NCI-H748 (cell line): ENCODE data around the gene MMP14.

Experiments
- DNase-seq: peaks from one replicate; lab custom pipeline; 2025; ENCODE audit not compliant: unreplicated experiment; lab: John Stamatoyannopoulos, UW

The MMP14 gene

GRCh38 chr14:22883173-22883976, 47.0 kb downstream of the MMP14 start, which contains the start of gene REM2:
REM2 (plus strand) TSS chr14:22883222; CDS start chr14:22883288, 66 bp downstream.
- peak; percentile 79 for DNase-seq

- no peak for DNase-seq
These were observed 47.8 kb downstream of the MMP14 start for GRCh38 chr14:22884076-22884737.

GRCh38 chr14:22884738-22885523, 48.5 kb downstream of the MMP14 start:
- no peak for DNase-seq

- no peak for DNase-seq
These were observed 49.6 kb downstream of the MMP14 start for GRCh38 chr14:22885975-22886374.

- peak; percentile 88 for DNase-seq
These were observed 50.3 kb downstream of the MMP14 start for GRCh38 chr14:22886500-22887259.

GRCh38 chr14:22887260-22887989, 51.0 kb downstream of the MMP14 start:
- peak; percentile 97 for DNase-seq

GRCh38 chr14:22887990-22888378, 51.6 kb downstream of the MMP14 start:
- no peak for DNase-seq

- DNase-seq, result no peak
These were observed 52.3 kb downstream of the MMP14 start for GRCh38 chr14:22888662-22889061.

- DNase-seq, result no peak
These were observed 54.0 kb downstream of the MMP14 start for GRCh38 chr14:22890416-22890815.

- no peak for DNase-seq
These were observed 56.1 kb downstream of the MMP14 start for GRCh38 chr14:22892488-22892887.

- DNase-seq, result no peak
These were observed 57.3 kb downstream of the MMP14 start for GRCh38 chr14:22893706-22894105.

GRCh38 chr14:22895402-22895801, 59.0 kb downstream of the MMP14 start:
- DNase-seq, result no peak

GRCh38 chr14:22896356-22896755, 60.0 kb downstream of the MMP14 start:
- no peak for DNase-seq

- peak; percentile 44 for DNase-seq
These were observed 60.4 kb downstream of the MMP14 start for GRCh38 chr14:22896760-22897159.

GRCh38 chr14:22897357-22897756, 61.0 kb downstream of the MMP14 start:
- no peak for DNase-seq
